GM12874 (cell line): ENCODE data around the gene FAM222A.

Experiments used
- CTCF ChIP-seq: IDR thresholded peaks from 2 replicates; pipeline ENCODE4 v1.5.1; 2011; ENCODE audit warnings: low read depth, mild to moderate bottlenecking, control low read depth, low read length, moderate library complexity; ENCODE audit not compliant: insufficient read depth

FAM222A gene

GRCh38 chr12:109814600-109815150, 101.0 kb downstream of the FAM222A start:
- no peak for TF ChIP-seq CTCF

GRCh38 chr12:109815225-109815624, 101.6 kb downstream of the FAM222A start:
- no peak for TF ChIP-seq CTCF

GRCh38 chr12:109815757-109816617, 102.4 kb downstream of the FAM222A start:
- TF ChIP-seq CTCF: no peak

- no peak for TF ChIP-seq CTCF
Measured at GRCh38 chr12:109816870-109817269, 103.2 kb downstream of the FAM222A start.

GRCh38 chr12:109817627-109818231, 104.1 kb downstream of the FAM222A start:
- TF ChIP-seq CTCF: no peak

GRCh38 chr12:109818253-109818652, 104.6 kb downstream of the FAM222A start:
- no peak for TF ChIP-seq CTCF

- TF ChIP-seq CTCF: no peak
Measured at GRCh38 chr12:109818905-109819500, 105.4 kb downstream of the FAM222A start.
